Measurements from ENCODE around the gene GINS2.

DNA sequence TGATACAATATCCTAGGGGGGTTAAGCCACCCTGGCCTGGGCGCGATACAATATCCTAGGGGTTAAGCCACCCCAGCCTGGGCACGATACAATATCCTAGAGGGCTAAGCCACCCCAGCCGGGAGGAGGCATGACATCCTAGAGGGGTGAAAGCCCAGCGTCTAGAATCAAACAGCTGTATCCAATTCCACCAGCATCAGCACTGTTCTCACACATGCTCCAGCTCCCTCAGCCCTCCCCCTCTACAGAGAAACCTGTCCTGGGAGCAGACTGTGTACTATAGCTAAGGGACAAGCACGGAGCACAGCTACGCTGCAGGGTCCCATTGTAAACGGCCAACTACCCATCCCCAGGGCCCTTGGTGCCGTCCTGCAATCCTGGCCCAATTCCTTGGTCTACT, 6.2 kb downstream of the GINS2 start:
- TF ChIP-seq, protein P1, sequence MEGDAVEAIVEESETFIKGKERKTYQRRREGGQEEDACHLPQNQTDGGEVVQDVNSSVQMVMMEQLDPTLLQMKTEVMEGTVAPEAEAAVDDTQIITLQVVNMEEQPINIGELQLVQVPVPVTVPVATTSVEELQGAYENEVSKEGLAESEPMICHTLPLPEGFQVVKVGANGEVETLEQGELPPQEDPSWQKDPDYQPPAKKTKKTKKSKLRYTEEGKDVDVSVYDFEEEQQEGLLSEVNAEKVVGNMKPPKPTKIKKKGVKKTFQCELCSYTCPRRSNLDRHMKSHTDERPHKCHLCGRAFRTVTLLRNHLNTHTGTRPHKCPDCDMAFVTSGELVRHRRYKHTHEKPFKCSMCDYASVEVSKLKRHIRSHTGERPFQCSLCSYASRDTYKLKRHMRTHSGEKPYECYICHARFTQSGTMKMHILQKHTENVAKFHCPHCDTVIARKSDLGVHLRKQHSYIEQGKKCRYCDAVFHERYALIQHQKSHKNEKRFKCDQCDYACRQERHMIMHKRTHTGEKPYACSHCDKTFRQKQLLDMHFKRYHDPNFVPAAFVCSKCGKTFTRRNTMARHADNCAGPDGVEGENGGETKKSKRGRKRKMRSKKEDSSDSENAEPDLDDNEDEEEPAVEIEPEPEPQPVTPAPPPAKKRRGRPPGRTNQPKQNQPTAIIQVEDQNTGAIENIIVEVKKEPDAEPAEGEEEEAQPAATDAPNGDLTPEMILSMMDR (IDR thresholded peaks at IDR 0.05): no peak
- TF ChIP-seq POLR2A (IDR thresholded peaks at IDR 0.05): no peak

Data from adrenal gland (tissue), 5 donors.